HepG2 (cell line): ENCODE data around the gene ZNF284. TPM values are rescaled to one million over a fixed set of nuclear protein-coding genes. Genes with fewer than 3 reads are reported as not detected.

Experiments used
- AGO2 ChIP-seq: fragments of 200-400 bp; formaldehyde crosslinking; optimal IDR thresholded peaks from 2 replicates; pipeline ENCODE3; 2017; ENCODE audit warnings: mild to moderate bottlenecking, low read depth, low read length, moderate library complexity
- ARID3A ChIP-seq: IDR thresholded peaks from 2 replicates; pipeline ENCODE4 v1.6.1; 2012; ENCODE audit warnings: low read depth, low read length, improper control_type of control experiment
- FOXP1 ChIP-seq, 2 experiments: fragments of 450-650 bp in 1 of 2; IDR thresholded peaks; 2 replicates each; pipeline ENCODE4 v1.6.1; 2017 to 2018; ENCODE audit warnings: antibody characterized with exemption in 1 of 2
- MXD4 ChIP-seq: IDR thresholded peaks from 2 replicates; pipeline ENCODE4 v1.6.1; 2016; ENCODE audit warnings: mild to moderate bottlenecking, missing biosample characterization, missing genetic modification reagents
- PLRG1 ChIP-seq: fragments of 450-650 bp; conservative IDR thresholded peaks from 2 replicates; pipeline ENCODE4 v1.6.1; 2016
- RFX3 ChIP-seq: IDR thresholded peaks from 2 replicates; pipeline ENCODE4 v1.6.1; 2016; ENCODE audit warnings: missing biosample characterization, missing genetic modification reagents
- TAF15 ChIP-seq: fragments of 200-400 bp; formaldehyde crosslinking; IDR thresholded peaks from one replicate; pipeline ENCODE4 v1.6.1; 2018; ENCODE audit warnings: mild to moderate bottlenecking, low read depth, low read length; ENCODE audit not compliant: poor library complexity, severe bottlenecking
- ZBTB37 ChIP-seq: sonication (generic); formaldehyde crosslinking; IDR thresholded peaks from 2 replicates; pipeline ENCODE4 v1.4.0; 2020; ENCODE audit warnings: mild to moderate bottlenecking, missing genetic modification reagents
- ZNF142 ChIP-seq: sonication (generic); formaldehyde crosslinking; IDR thresholded peaks from 2 replicates; pipeline ENCODE4 v1.4.0; 2020; ENCODE audit warnings: missing genetic modification reagents
- ZNF276 ChIP-seq: sonication (generic); formaldehyde crosslinking; IDR thresholded peaks from 2 replicates; pipeline ENCODE4 v1.4.0; 2020; ENCODE audit warnings: mild to moderate bottlenecking, low read depth, missing genetic modification reagents
- ZNF432 ChIP-seq: sonication (generic); formaldehyde crosslinking; IDR thresholded peaks from 2 replicates; pipeline ENCODE4 v1.5.0; 2020; ENCODE audit warnings: missing genetic modification reagents, mild to moderate bottlenecking, borderline replicate concordance
- ZNF446 ChIP-seq: sonication (generic); formaldehyde crosslinking; IDR thresholded peaks from 2 replicates; pipeline ENCODE4 v1.5.0; 2020; ENCODE audit warnings: mild to moderate bottlenecking, missing genetic modification reagents
- ZNF770 ChIP-seq: sonication (generic); formaldehyde crosslinking; IDR thresholded peaks from 2 replicates; pipeline ENCODE4 v1.5.0; 2020; ENCODE audit warnings: mild to moderate bottlenecking, missing genetic modification reagents
- polyA plus RNA-seq, 8 experiments: library from polyadenylated mRNA; depleted of rRNA in 3 of 8; stranded (reverse) in 7 of 8; unstranded in 1 of 8; fragments of >200 nt; fragmentation: Illumina TruSeq in 4 of 8; extraction: Trizol in 4 of 8; gene quantifications; 2 replicates each; pipeline versions ENCODE4 v1.2.1 to v1.2.3, GENCODE V29; 2011 to 2016; ENCODE audit warnings: low read depth in 4 of 8, missing spikeins in 1 of 8, mixed read lengths in 1 of 8; ENCODE audit not compliant: insufficient read depth in 1 of 8
- total RNA-seq, 5 experiments: library from RNA; depleted of rRNA; stranded (reverse); fragments of >200 nt; fragmentation: Illumina TruSeq; extraction: Trizol; gene quantifications; 2 replicates each; pipeline ENCODE4 v1.2.3, GENCODE V29; 2016; ENCODE audit warnings: low read depth in 1 of 5

Gene ZNF284
- total and polyA plus RNA-seq, 2 of the 13 experiments (the other 11 are each of a cell fraction or from before 2014, with no cell fraction given): 1.2 to 2.3 TPM

GRCh38 chr19:44051650-44052402, 20.1 kb upstream of the ZNF284 start, which contains the start of gene ZNF223 (continued):
- TF ChIP-seq ZNF142 (CRISPR knock-in tag): no peak
- no peak for TF ChIP-seq AGO2
- no peak for TF ChIP-seq FOXP1 (IDR thresholded peaks at IDR 0.05)
- TF ChIP-seq FOXP1 (CRISPR knock-in tag; IDR thresholded peaks at IDR 0.05): no peak
- no peak for TF ChIP-seq ZNF446 (CRISPR knock-in tag)
- TF ChIP-seq ZNF432 (CRISPR knock-in tag): no peak
- TF ChIP-seq ARID3A: no peak
- no peak for TF ChIP-seq PLRG1
- TF ChIP-seq ZNF770: peak; percentile 54; the same call in 1 of the 2 replicates
- no peak for TF ChIP-seq TAF15
- no peak for TF ChIP-seq ZBTB37 (CRISPR knock-in tag)
- no peak for TF ChIP-seq ZNF276 (CRISPR knock-in tag)
- no peak for TF ChIP-seq RFX3 (CRISPR knock-in tag)
- TF ChIP-seq MXD4 (CRISPR knock-in tag): no peak
